HG03064 (cell line): Measurements from ENCODE around the gene RTTN.

Source experiments
- ATAC-seq: cut with Tn5 transposase; IDR thresholded peaks from one replicate; pipeline ENCODE4 v1.9.1; 2021; ENCODE audit warnings: low read depth; ENCODE audit not compliant: unreplicated experiment

Gene RTTN

DNA sequence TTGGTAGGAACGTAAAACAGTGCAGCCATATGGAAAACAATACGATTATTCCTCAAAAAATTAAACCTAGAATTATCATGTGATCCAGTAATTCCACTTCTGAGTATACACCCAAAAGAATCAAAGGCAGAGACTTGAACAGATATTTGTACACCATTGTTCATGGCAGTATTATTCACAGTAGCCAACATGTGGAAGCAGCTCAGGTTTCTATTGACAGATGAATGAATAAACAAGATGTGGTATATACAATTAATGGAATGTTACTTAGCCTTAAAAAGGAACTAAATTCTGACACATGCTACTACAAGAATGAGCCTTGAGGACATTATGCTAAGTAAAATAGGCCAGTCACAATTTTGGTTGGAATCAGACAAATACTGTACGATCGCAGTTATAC lies 14.2 kb upstream of the RTTN start:
- ATAC-seq, result no peak

DNA sequence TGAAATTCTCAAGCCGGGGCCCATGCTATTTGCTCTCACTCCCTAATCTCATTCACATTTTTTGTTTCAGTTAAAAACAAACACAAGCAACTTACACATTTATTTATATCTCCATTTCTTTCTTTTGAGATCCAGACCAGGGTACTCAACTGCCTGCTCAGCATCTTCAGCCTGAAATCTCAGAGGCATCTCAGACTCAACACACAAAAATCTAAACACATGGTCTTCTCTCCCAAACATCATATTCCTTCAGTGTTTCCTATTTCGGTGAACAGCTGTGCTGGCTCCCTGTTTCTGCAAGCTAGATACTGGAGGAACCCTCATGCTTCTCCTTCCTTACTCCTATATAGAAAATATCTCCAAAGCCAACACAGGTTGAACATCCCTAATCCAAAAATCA lies 11.3 kb upstream of the RTTN start:
- no peak for ATAC-seq

DNA sequence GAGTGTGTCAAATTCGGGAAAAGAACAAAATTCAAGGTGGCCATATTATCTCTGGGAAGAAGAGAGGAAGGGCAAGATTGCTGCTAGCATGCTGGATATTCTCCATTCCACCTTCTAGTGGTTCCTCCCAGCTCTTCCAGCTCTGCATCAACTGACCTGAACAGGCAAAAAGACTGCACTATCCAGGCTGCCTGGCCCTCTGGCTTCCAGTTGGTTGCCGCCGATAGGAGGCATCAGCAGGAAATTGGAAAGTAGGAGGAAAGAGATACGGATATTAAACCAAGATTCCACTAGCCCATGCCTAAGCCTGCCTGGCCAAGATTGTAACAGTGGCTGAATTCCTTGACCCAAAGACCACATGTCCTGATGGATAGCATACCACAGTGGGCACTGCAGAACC lies 1.7 kb upstream of the RTTN start:
- ATAC-seq, result no peak

DNA sequence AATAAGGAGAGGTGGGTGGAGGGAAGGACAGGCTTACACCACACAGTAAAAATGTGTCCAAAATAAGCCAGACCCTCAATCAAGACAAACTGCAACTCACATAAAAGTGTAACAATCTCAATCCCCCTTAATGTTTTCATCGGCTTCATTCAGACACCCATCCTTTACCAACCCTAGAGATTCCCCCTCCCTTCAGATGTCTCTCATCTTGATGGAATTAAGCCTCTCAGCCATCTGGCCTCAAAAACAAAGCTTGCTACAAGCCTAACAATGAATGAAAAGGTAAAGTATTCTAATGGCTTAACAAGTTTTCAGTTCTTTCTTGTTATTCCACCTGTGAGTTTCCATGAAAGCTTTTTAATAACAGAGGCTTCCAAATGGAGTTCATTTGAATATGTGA lies 5.2 kb downstream of the RTTN start:
- no peak for ATAC-seq

DNA sequence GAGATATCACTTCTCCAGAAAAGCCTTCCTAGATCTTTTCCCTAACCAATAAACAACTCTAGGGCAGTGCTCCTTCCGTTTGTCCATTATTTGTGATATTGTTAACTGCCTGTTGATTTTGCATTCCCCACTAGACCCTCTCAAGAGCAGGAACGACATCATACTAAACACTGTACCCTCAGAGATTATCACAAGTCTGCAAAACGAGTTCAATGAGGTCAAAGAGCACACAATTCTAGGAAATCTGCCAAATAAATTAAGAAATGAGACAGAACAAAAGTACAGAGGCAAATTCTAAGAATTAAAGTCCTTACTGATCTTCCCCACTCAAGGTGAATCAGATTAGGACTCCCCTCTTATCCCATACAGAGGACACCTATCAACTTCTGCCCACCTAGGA lies 7.6 kb downstream of the RTTN start:
- ATAC-seq, result no peak

DNA sequence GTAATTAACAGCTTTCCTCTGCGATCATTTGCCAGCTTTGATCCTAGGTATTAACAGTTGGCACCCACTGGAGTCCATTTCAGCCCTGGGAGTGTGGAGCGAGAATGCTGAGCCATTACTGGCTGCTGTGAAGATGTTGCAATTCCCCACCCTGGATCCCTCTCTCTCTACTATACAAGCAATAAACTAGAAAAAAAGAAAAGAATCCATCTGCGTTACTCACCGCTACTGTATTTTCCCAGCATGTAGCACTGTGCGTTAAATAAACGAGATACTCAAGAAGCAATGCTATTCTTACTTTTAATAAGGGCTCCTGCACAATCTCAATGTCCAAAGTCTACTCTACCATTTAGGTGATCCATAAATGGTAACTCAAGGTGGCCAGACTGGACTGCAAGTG lies 8.5 kb downstream of the RTTN start:
- ATAC-seq, result no peak

DNA sequence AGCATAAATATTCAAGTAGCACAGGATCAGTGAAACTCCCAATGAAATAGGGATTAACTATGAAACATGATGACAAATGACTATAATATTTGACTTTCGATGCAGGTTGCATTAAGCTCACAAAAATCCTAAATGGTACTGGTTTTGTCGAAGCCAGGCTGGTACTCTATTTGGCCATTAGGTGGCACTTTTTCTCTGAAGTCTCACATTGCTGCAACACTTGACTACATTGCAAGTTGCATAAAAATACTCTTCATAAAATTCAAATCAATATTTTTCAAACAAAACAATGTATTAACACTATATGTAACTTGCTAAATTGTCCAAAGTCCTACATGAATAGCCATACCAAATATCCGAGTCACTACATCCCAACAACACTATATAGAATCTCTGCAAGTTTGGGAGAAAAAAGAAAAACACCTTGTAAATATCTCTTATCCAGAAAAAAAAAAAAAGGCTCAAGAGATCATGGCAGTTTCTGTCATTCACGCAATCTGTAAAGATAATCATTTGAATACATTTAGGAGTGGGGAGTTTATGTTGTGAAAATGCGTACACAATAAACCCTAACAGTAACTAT lies 9.5 kb downstream of the RTTN start:
- no peak for ATAC-seq

DNA sequence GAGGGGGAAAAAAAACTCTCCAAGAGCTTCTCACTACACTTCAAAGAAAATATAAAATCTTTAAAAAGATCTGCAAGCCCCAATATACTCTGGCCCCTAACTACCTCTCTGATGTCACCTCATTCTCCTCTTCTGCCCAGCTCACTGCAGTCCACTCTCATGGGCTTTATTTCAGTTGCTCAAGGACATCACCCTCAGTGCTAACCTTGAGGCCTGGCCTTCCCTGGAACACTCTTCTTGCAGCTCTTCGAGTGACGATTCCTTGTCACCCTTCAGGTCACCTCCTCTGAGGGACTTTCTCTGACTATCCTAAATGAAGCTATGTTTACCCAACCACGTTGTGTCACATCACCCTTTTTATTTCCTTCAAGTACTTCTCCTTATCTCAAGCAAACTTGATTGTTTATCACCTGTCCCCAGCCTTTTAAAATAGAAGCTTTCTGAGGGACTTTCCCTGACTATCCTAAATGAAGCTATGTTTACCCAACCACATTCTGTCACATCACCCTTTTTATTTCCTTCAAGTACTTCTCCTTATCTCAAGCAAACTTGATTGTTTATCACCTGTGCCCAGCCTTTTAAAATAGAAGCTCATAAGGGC lies 10.4 kb downstream of the RTTN start:
- peak; percentile 27 for ATAC-seq

DNA sequence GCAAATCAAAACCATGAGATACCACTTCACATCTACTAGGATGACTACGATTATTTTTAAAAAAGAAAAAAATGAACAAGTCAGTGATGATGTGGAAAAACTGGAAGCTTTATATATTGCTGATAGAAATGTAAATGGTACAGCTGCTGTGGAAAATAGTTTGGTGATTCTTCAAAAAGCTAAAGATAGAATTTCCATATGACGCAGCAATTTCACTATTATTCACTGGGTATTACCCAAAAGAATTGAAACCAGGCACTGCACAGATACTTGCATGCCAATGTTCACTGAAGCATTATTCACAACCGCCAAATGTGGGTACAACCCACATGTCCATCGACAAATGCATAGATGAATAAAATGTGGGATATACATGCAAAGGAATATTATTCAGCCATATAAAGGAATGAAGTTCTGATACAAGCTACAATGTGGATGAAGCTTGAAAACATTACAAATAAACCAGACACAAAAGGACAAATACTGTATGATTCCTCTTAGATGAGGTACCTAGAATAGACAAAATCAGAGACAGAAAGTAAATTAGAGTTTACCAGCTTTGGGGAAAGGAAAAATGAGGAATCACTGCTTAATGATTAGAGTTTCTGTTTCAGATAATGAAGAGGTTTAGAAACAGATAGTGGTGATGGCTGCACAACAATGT lies 11.1 kb downstream of the RTTN start:
- ATAC-seq, result peak; percentile 83

DNA sequence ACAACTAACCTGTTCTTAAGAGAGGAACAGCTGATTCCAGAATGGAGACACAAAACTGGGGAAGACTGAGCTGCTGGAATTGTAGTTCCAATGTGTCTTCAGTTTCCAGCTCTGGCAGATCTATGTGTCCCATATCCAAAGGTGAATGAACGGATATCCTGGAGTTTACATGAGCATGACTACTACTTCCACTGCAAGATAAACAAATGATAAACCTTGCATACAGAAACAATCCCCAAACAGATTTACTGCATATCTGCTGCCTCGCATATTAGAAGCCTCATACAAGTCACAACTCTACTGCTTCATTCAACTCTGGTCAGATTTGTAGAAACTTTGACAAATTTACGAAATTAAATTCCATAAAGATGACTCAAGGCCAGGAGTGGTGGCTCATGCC lies 15.0 kb downstream of the RTTN start:
- no peak for ATAC-seq

DNA sequence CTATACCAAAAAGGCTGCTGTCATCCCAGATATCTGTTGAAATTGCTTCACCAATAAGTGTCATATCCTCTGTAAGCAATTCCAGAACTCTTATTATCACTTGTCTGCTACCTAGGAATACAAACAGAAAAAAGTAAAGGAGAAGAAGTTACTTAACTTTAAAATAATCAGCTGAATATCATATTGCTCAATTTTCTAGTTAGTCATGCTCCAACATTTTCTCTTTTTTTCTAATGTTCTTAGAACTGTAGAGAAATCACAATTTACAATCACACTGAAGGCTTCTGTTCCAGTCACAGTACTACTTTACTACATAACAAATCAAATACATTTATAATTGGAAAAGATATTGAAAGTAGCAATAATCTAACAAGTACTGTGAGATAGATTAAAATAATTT lies 17.4 kb downstream of the RTTN start:
- ATAC-seq, result no peak

DNA sequence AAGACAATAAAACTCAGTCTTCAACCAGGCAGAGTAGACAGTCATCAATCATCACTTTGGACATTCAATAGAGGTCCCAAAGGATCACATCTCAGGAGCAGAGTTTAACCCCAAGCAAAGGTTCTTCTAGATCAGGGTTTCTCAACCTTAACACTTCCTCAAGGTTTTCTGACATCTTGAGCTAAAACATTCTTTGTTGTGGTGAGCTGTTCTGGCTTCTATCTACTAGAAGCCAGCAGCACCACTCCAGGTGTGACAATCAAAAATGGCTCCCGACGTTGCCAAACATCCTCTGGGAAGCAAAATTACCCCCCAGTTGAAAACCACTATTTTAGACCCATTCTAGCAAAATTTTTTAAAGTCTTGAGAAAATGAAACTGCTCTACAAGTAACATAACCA lies 22.0 kb downstream of the RTTN start:
- no peak for ATAC-seq

DNA sequence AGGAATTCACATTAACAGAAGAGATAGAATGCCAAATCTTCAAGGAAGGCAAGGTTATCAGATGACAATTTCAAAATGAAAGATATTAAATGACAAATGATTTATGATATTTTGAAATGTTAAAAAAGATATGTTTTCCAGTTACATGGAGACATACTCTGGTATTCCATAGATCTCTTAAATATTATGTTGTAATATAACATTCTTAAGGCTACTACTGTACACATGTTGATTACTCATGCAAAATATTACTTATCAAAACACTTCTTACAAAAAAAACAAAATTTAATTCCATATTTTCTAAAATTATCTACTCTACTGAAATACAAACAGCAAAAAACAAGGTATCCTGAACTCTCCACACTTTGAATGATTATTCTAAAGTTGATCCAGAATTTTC lies 22.9 kb downstream of the RTTN start:
- ATAC-seq, result no peak

DNA sequence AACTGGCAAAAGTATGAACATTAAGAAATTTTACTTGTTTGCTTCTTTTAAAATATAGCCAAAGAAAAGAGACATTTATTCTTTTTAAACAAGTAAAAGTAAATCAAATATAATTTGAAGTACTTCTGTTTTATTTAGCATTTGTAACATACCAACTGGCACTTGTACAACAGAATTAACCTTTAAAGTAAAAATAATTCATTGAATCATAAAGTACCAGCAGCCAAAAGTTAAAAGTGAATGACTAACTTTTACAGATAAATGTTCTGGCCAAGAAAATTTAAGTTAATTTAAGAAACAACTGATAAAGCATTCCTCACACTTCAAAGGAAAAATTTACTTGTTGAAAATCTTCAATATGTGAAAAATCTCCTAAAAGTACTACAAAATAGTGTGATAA lies 23.8 kb downstream of the RTTN start:
- ATAC-seq, result no peak

DNA sequence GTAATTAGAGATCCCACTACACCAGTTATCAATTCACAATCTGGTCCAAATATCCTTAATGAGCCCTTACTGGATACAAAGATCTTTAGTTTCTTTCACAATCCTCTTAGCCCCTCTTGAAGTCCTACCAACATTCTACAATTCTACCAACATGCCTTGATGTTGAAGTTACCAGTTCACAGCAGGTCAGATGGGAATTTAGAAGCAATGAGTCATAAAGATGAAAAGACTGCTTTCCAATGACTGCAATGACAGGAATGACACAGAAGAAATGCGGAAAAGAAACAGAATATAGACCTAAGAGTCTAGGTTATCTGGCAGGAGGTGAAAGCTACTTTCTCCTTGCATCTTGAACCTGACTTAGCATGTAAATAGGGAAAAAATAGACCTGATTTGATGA lies 24.5 kb downstream of the RTTN start:
- ATAC-seq, result no peak

DNA sequence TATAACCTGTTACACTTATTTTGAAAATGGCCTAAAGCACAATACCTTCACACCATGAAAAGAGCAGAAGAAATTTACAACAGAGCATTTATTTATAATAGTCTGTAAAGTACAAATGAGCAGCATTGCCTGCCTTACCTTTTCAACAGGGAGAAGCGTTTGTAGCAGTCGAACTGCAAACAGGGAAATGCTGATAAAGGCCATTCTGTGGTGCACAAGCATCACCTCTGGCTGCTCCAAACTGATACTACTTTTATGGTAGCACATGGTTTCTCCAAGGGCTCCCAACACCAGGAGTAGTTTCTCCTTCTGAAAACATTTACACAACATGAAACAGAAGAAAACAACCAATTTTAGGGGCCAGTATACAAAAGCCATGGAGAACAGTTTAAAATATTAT lies 28.9 kb downstream of the RTTN start:
- ATAC-seq, result no peak

DNA sequence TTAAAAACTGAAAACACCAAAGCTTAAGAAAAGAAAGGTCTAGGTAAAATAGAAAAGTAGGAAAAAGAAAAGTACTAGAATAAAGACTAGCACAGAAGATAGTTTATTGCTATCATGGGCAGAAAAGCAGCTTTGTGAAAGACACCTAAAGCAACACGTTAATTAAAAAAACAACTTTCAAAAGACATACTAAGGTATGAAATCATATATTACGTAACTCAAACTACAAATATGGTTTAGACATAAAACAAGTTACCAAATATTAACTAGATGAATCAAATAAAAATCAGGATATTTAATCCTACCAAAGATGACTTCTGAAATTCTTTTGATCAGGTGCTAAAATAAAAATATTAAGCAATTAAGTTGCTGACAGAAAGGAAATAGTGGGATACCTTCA lies 30.3 kb downstream of the RTTN start:
- no peak for ATAC-seq

DNA sequence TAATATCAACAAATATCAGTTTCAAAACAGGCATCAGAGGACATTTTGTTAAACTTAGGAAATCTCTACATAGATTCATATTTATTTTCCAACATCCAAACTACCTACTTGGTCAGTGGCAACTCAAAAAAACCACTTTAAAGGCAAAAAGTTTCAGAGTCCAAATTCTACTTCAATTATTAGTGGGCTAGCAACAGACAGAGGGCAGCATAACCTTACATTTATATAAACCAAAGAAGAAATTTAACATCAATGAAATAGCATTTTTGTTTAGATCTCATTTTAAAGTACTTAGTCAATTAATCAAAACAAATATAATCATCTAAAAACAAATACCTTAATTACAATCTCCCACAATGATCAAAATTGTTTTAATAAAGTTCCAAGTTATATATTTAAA lies 33.3 kb downstream of the RTTN start:
- ATAC-seq, result no peak

DNA sequence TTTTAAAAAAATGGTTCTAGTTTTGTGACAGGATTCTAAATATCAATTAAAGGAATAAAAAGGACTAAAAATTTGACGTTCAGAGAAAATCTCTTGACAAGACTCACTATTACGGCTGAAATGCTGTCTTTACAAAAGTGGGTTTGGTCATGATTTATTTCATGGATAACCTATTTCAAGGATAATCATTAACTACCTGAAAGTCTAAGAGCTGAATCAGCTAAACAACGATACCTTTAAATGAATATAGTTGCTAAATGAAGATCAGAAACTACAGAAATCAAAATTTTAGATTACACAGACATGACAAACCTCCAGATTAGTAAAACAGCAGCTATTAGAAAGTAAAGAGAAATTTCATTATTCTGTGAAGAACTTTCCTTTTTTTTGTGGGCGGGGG lies 35.7 kb downstream of the RTTN start:
- no peak for ATAC-seq

DNA sequence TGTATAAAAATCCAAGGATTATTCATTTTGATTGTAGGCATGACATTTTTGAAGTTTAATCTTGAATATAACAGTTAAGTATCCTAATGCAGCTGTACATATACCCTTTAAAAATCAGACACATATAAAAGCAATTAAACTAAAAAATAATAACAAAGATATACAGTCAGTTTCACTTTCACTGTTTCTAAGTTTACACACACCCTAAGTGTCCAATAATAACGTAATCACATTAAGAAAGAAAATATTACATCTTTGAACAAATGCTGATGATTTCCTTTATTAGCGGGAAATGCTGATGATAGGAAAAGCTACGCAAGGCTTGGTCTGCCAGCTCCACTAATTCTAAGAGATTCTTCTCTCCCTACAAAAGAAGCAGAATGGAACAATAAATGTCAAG lies 38.8 kb downstream of the RTTN start:
- no peak for ATAC-seq

DNA sequence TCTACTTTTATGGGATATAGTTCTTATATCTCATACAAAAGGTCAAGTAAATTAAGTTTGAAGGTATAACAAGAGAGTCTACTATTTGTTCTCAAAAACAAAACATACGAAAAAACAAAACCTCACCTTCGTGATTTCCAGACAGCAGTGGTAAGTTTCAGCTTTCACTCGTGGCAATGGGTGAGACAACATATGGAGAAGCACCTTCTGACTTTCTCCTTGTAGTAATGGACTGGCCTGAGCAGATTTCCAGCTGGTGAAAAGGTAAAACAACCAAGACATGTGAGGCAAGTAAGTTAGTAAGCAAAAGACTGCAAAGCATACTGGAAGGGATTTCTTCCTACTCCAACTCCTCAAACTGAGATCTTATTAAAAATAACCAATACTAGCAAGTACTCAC lies 39.6 kb downstream of the RTTN start:
- peak; percentile 72 for ATAC-seq

DNA sequence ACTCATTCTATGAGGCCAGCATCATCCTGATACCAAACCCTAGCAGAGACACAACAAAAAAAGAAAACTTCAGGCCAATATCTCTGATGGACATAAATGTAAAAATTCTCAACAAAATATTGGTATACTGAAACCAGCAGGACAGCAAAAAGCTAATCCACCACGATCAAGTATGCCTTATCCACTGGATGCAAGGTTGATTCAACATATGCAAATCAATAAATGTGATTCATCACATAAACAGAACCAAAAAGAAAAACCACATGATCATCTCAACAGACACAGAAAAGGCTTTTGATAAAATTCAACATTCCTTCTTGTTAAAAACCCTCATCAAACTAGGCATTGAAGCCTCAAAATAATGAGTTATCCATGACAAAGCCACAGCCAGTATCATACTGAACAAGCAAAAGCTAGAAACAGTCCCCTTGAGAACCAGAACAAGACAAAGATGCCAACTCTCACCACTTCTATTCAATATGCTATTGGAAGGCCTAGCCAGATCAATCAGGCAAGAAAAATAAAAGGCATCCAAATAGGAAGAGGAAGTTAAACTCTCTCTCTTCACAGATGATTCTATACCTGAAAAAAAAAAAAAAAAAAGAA lies 45.3 kb downstream of the RTTN start:
- ATAC-seq, result no peak
